OCI-LY1 (cell line): ENCODE results near the gene MRAS.

Experiments used
- H2AFZ ChIP-seq: fragments of 200-600 bp; sonication (generic), shearing (Covaris generic); 2 replicates; pipeline ENCODE4 v1.6.0; 2014; ENCODE audit warnings: antibody characterized with exemption, mild to moderate bottlenecking, low read length
- H3F3A ChIP-seq: fragments of 200-600 bp; sonication (generic), shearing (Covaris generic); 2 replicates; pipeline ENCODE4 v1.6.0; 2014; ENCODE audit warnings: mild to moderate bottlenecking, antibody characterized with exemption, low read length, moderate library complexity; ENCODE audit not compliant: insufficient read depth
- H3K27ac ChIP-seq: fragments of 200-600 bp; sonication (generic); 2 replicates; pipeline ENCODE4 v1.5.1; 2014; ENCODE audit warnings: low read length, mixed run types, mild to moderate bottlenecking, low read depth; ENCODE audit not compliant: poor library complexity, severe bottlenecking
- H3K27me3 ChIP-seq: fragments of 200-600 bp; sonication (generic); 2 replicates; pipeline ENCODE4 v1.6.0; 2014; ENCODE audit warnings: antibody characterized with exemption, mild to moderate bottlenecking, low read length, moderate library complexity; ENCODE audit not compliant: insufficient read depth
- H3K36me3 ChIP-seq: fragments of 200-600 bp; sonication (generic); 2 replicates; pipeline ENCODE4 v1.6.1; 2014; ENCODE audit warnings: mild to moderate bottlenecking, antibody characterized with exemption, low read length, moderate library complexity, mixed read lengths; ENCODE audit not compliant: insufficient read depth
- H3K4me1 ChIP-seq: fragments of 200-600 bp; sonication (generic); 2 replicates; pipeline ENCODE4 v1.5.1; 2014; ENCODE audit warnings: mild to moderate bottlenecking, low read length, moderate library complexity; ENCODE audit not compliant: insufficient read depth, severe bottlenecking
- H3K4me2 ChIP-seq: fragments of 200-600 bp; sonication (generic), shearing (Covaris generic); 2 replicates; pipeline ENCODE4 v1.6.1; 2014; ENCODE audit warnings: low read length
- H3K4me3 ChIP-seq: fragments of 200-600 bp; sonication (generic); 2 replicates; pipeline ENCODE4 v1.5.1; 2014; ENCODE audit warnings: low read length, low read depth, mild to moderate bottlenecking, mixed read lengths; ENCODE audit not compliant: poor library complexity, severe bottlenecking
- H3K79me2 ChIP-seq: fragments of 200-600 bp; shearing (Covaris generic); 2 replicates; pipeline ENCODE4 v1.6.1; 2016; ENCODE audit warnings: mixed run types, low read length, mixed read lengths; ENCODE audit not compliant: insufficient read depth
- H3K9ac ChIP-seq: fragments of 200-600 bp; sonication (generic), shearing (Covaris generic); 2 replicates; pipeline ENCODE4 v1.6.1; 2014; ENCODE audit warnings: mild to moderate bottlenecking, low read length, mixed read lengths
- H3K9me2 ChIP-seq: fragments of 200-600 bp; sonication (generic), shearing (Covaris generic); 2 replicates; pipeline ENCODE4 v1.6.1; 2014; ENCODE audit warnings: low read depth, mild to moderate bottlenecking, low read length, mixed read lengths
- H3K9me3 ChIP-seq: fragments of 200-600 bp; shearing (Covaris generic); 2 replicates; pipeline ENCODE4 v1.6.1; 2014; ENCODE audit warnings: low read length, mixed read lengths
- H4K20me1 ChIP-seq: fragments of 200-600 bp; sonication (generic), shearing (Covaris generic); 2 replicates; pipeline ENCODE4 v1.6.0; 2016; ENCODE audit warnings: mild to moderate bottlenecking, low read length; ENCODE audit not compliant: insufficient read depth
- EZH2 ChIP-seq: fragments of 200-600 bp; sonication (generic), shearing (Covaris generic); IDR thresholded peaks from 2 replicates; pipeline ENCODE4 v1.8.0; 2017; ENCODE audit warnings: borderline replicate concordance, mixed run types, mild to moderate bottlenecking, antibody characterized with exemption, low read length, moderate library complexity, mixed read lengths
- TF ChIP-seq, protein P1 (sequence below): fragments of 200-600 bp; sonication (generic), shearing (Covaris generic); IDR thresholded peaks from 2 replicates; pipeline ENCODE4 v1.5.1; 2017; ENCODE audit warnings: mild to moderate bottlenecking, antibody characterized with exemption, low read length, moderate library complexity, mixed read lengths

The MRAS gene

DNA sequence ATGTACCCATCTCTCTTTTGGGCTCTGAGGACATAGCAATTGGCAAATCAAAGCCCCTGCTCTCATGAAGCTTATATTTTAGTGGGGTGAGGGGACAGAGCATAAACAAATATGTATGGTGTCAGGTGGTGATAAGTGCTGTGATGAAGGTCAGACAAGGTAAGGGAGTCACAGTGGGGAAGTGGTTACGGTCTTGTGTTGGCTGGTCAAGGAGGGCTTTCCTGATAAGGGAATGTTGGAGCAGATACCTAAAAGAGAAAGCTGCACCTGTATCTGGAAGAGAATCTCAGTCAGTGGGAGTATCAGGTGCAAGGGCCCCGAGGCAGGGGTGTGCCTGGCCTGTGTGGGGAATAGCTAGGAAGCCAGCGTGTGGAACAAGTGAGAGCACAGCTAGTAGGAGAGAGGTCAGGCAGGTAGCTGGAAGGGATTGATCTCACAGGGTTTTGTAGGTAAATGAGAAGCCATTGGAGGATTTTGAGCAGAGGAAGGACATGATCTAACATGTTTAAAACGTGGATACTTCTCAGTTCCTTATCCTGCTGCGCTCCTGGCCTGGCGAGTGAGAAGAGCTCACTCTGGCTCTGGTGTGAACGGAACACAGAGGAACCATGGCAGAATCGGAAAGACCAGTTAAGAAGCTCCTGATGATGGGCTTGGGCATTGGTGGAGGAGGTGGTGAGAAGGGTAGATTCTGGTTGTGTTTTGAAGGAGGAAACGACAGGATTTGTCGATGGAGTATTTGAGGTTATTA lies 35.5 kb downstream of the MRAS start:
- Histone ChIP-seq H3K4me1 (no peaks in the 10 kb centered on the region), H2AFZ (no peak overlapping the region), H3K36me3 (no peaks in the 10 kb centered on the region), H3K9me3 (no peaks in the 10 kb centered on the region), H3F3A (no peaks in the 10 kb centered on the region), H3K4me3 (no peak overlapping the region), H3K4me2 (no peak overlapping the region), H3K79me2 (no peaks in the 10 kb centered on the region), H3K9ac (no peak overlapping the region), H4K20me1 (no peaks in the 10 kb centered on the region), H3K27ac (no peak overlapping the region), H3K9me2 (no peaks in the 10 kb centered on the region), H3K27me3 (peaks cover 4% of the 10 kb centered on the region; the same call in 1 of the 2 replicates)
- TF ChIP-seq, protein P1, sequence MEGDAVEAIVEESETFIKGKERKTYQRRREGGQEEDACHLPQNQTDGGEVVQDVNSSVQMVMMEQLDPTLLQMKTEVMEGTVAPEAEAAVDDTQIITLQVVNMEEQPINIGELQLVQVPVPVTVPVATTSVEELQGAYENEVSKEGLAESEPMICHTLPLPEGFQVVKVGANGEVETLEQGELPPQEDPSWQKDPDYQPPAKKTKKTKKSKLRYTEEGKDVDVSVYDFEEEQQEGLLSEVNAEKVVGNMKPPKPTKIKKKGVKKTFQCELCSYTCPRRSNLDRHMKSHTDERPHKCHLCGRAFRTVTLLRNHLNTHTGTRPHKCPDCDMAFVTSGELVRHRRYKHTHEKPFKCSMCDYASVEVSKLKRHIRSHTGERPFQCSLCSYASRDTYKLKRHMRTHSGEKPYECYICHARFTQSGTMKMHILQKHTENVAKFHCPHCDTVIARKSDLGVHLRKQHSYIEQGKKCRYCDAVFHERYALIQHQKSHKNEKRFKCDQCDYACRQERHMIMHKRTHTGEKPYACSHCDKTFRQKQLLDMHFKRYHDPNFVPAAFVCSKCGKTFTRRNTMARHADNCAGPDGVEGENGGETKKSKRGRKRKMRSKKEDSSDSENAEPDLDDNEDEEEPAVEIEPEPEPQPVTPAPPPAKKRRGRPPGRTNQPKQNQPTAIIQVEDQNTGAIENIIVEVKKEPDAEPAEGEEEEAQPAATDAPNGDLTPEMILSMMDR = no peak
- TF ChIP-seq EZH2 = no peak

DNA sequence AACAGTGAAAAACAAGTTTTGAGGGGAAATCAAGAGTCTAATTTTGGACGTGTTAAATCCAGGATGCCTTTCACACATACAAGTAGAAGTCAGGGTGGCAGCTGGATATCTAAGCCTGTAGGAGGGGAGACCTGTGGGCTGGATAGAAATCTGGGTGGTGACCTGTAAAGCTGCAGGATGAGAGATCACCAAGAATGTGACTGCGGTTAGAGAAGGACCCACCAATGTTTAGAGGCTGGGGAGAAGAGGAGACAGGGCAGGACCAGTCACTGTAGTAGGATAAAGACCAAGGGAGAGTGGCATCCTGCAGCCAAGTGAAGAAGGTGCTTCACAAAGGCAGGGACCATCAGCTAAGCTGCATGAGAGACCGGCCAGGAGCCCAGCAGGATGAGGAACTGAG lies 36.2 kb downstream of the MRAS start:
- TF ChIP-seq EZH2 = no peak
- TF ChIP-seq, protein P1 = no peak
- H4K20me1 ChIP-seq = no peaks in the 10 kb centered on the region
- H2AFZ ChIP-seq = no peak overlapping the region
- no peak overlapping the region for H3K27ac ChIP-seq
- no peaks in the 10 kb centered on the region for H3K4me1 ChIP-seq
- H3K79me2 ChIP-seq = no peaks in the 10 kb centered on the region
- H3K4me2 ChIP-seq = no peak overlapping the region
- no peak overlapping the region for H3K4me3 ChIP-seq
- no peaks in the 10 kb centered on the region for H3K9me3 ChIP-seq
- no peaks in the 10 kb centered on the region for H3K36me3 ChIP-seq
- peaks cover 4% of the 10 kb centered on the region; the same call in 1 of the 2 replicates for H3K27me3 ChIP-seq
- no peak overlapping the region for H3K9ac ChIP-seq
- H3F3A ChIP-seq = no peaks in the 10 kb centered on the region
- no peaks in the 10 kb centered on the region for H3K9me2 ChIP-seq

DNA sequence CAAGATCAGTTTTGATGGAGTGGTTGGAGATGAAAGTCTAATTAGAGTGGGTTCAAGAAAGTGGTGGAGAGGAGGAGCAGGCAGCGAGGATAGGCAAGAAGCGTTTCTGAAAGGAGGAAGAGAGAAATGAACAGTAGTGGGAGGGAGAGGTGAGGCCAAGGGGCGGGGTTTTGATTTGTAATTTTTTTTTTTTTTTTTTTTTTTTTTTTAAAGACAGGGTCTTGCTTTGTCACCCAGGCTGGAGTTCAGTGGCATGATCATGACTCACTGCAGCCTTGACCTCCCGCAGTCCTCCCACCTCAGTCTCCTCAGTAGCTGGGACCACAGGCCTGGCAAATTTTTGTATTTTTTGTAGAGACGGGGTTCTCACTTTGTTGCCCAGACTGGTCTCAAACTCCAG lies 36.6 kb downstream of the MRAS start:
- Histone ChIP-seq H3K27ac (no peak overlapping the region), H3K4me3 (no peak overlapping the region), H4K20me1 (no peaks in the 10 kb centered on the region), H3K36me3 (no peaks in the 10 kb centered on the region), H3K79me2 (no peaks in the 10 kb centered on the region), H3F3A (no peaks in the 10 kb centered on the region), H3K9me3 (no peaks in the 10 kb centered on the region), H3K4me1 (no peaks in the 10 kb centered on the region), H2AFZ (no peak overlapping the region), H3K4me2 (no peak overlapping the region), H3K27me3 (peaks cover under 1% of the 10 kb centered on the region; the same call in 1 of the 2 replicates), H3K9ac (no peak overlapping the region), H3K9me2 (no peaks in the 10 kb centered on the region)
- no peak for TF ChIP-seq EZH2
- TF ChIP-seq, protein P1 = no peak
